Measurements from ENCODE around the gene GDAP1L1.

DNA sequence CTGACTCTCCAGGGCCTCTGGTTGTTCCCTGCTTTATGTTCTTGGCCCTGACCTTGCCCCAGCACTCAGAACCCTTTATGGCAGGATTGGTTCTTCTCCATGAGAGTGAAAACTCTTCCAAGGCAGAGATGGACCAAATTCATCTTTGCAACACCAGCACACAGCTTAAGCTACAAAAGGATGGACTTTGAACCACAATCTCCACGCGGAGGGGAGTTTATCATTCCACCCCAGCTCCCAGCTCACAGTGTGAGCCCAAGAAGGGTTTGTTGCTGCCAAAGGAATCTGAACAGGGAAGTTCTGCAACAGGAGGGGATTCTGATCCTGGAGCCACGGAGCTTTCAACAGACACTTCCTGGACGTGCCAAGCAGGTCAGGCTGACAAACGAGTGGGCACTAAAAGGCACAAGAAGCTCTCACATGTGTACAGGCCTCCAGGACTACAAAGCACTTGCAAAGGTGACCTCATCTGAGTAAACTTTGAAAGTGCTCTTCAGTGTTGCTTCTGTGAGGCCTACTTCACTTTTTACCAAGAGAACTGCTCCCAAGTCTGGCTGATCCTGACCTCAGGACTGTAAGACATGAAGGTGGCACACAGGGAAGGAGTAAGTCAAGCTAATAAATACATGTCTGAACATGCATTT lies 55.0 kb downstream of the GDAP1L1 start:
- TF ChIP-seq POLR2A (IDR thresholded peaks at IDR 0.05), result no peak
- TF ChIP-seq, protein P1, sequence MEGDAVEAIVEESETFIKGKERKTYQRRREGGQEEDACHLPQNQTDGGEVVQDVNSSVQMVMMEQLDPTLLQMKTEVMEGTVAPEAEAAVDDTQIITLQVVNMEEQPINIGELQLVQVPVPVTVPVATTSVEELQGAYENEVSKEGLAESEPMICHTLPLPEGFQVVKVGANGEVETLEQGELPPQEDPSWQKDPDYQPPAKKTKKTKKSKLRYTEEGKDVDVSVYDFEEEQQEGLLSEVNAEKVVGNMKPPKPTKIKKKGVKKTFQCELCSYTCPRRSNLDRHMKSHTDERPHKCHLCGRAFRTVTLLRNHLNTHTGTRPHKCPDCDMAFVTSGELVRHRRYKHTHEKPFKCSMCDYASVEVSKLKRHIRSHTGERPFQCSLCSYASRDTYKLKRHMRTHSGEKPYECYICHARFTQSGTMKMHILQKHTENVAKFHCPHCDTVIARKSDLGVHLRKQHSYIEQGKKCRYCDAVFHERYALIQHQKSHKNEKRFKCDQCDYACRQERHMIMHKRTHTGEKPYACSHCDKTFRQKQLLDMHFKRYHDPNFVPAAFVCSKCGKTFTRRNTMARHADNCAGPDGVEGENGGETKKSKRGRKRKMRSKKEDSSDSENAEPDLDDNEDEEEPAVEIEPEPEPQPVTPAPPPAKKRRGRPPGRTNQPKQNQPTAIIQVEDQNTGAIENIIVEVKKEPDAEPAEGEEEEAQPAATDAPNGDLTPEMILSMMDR (IDR thresholded peaks at IDR 0.05), result no peak
- no peak for TF ChIP-seq POLR2AphosphoS5 (IDR thresholded peaks at IDR 0.05)

Data from transverse colon (tissue), 4 donors.